ENCODE results near the gene DOCK11.
"Not testable (repeated sequence)": the region's sequence is repeated elsewhere in the genome, so short reads cannot be mapped to it uniquely, and the experiment has no call there.

Gene DOCK11

GRCh38 chrX:118570209-118570608, 74.6 kb downstream of the DOCK11 start:
- no peak for DNase-seq (ENCODE audit: low spot score)

- peak; percentile 32 for DNase-seq (ENCODE audit: low spot score)
Measured at GRCh38 chrX:118571836-118572235, 76.2 kb downstream of the DOCK11 start.

GRCh38 chrX:118574666-118575065, 79.1 kb downstream of the DOCK11 start:
- DNase-seq (ENCODE audit: low spot score) = no peak

GRCh38 chrX:118577041-118577440, 81.4 kb downstream of the DOCK11 start:
- DNase-seq (ENCODE audit: low spot score) = no peak

- no peak for DNase-seq (ENCODE audit: low spot score)
Measured at GRCh38 chrX:118579417-118579816, 83.8 kb downstream of the DOCK11 start.

GRCh38 chrX:118582926-118583325, 87.3 kb downstream of the DOCK11 start:
- not testable (repeated sequence) for DNase-seq (ENCODE audit: low spot score)

GRCh38 chrX:118583781-118584180, 88.2 kb downstream of the DOCK11 start:
- no peak for DNase-seq (ENCODE audit: low spot score)

GRCh38 chrX:118585296-118585695, 89.7 kb downstream of the DOCK11 start:
- no peak for DNase-seq (ENCODE audit: low spot score)

GRCh38 chrX:118586206-118586605, 90.6 kb downstream of the DOCK11 start:
- DNase-seq (ENCODE audit: low spot score) = not testable (repeated sequence)

- no peak for DNase-seq (ENCODE audit: low spot score)
Measured at GRCh38 chrX:118588715-118589114, 93.1 kb downstream of the DOCK11 start.

- no peak for DNase-seq (ENCODE audit: low spot score)
Measured at GRCh38 chrX:118589227-118589626, 93.6 kb downstream of the DOCK11 start.

- no peak for DNase-seq (ENCODE audit: low spot score)
Measured at GRCh38 chrX:118593407-118593806, 97.8 kb downstream of the DOCK11 start.

GRCh38 chrX:118594697-118595420, 99.2 kb downstream of the DOCK11 start:
- no peak for DNase-seq (ENCODE audit: low spot score)

GRCh38 chrX:118595501-118596042, 100.0 kb downstream of the DOCK11 start:
- no peak for DNase-seq (ENCODE audit: low spot score)

- no peak for DNase-seq (ENCODE audit: low spot score)
Measured at GRCh38 chrX:118596390-118596789, 100.8 kb downstream of the DOCK11 start.

- DNase-seq (ENCODE audit: low spot score) = peak; percentile 25
Measured at GRCh38 chrX:118603981-118604380, 108.4 kb downstream of the DOCK11 start.

- no peak for DNase-seq (ENCODE audit: low spot score)
Measured at GRCh38 chrX:118612290-118612689, 116.7 kb downstream of the DOCK11 start.

- DNase-seq (ENCODE audit: low spot score) = no peak
Measured at GRCh38 chrX:118614150-118614549, 118.5 kb downstream of the DOCK11 start.

- no peak for DNase-seq (ENCODE audit: low spot score)
Measured at GRCh38 chrX:118615141-118615540, 119.5 kb downstream of the DOCK11 start.

- no peak for DNase-seq (ENCODE audit: low spot score)
Measured at GRCh38 chrX:118621081-118621759, 125.6 kb downstream of the DOCK11 start.

- no peak for DNase-seq (ENCODE audit: low spot score)
Measured at GRCh38 chrX:118623062-118623461, 127.4 kb downstream of the DOCK11 start.

GRCh38 chrX:118626346-118626745, 130.7 kb downstream of the DOCK11 start:
- DNase-seq (ENCODE audit: low spot score) = no peak

GRCh38 chrX:118627084-118627758, 131.6 kb downstream of the DOCK11 start:
- DNase-seq (ENCODE audit: low spot score) = peak; percentile 16

All from HuH-7 (cell line).